GM18502 (cell line): ENCODE results near the gene RHBDF1.

Source experiments
- ATAC-seq: cut with Tn5 transposase; IDR thresholded peaks from one replicate; pipeline ENCODE4 v1.9.1; 2021; ENCODE audit warnings: mild to moderate bottlenecking; ENCODE audit not compliant: unreplicated experiment, poor library complexity

Gene RHBDF1

DNA sequence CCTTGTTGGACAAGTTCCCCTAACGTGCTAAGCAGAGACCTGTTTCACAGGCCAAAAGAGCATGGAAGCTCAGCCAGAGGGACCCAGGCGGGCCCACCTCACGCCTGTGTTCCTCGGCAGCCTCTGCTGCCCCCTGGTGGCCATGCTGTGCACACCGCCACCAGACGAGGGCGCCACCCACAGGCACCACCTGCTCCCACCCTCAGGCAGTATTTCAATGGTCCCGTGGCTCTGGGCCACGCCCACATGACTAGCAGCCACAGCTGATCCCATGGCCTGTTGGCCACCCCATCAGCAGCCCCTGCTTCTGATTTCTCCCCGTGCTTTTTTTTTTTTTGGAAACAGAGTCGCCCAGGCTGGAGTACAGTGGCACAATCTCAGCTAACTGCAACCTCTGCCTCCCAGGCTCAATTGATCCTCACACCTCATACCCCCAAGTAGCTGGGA is 24.5 kb upstream of the RHBDF1 start:
- peak; percentile 79 for ATAC-seq

- no peak for ATAC-seq
These were observed 22.5 kb upstream of the RHBDF1 start for GRCh38 chr16:94918-95265.

DNA sequence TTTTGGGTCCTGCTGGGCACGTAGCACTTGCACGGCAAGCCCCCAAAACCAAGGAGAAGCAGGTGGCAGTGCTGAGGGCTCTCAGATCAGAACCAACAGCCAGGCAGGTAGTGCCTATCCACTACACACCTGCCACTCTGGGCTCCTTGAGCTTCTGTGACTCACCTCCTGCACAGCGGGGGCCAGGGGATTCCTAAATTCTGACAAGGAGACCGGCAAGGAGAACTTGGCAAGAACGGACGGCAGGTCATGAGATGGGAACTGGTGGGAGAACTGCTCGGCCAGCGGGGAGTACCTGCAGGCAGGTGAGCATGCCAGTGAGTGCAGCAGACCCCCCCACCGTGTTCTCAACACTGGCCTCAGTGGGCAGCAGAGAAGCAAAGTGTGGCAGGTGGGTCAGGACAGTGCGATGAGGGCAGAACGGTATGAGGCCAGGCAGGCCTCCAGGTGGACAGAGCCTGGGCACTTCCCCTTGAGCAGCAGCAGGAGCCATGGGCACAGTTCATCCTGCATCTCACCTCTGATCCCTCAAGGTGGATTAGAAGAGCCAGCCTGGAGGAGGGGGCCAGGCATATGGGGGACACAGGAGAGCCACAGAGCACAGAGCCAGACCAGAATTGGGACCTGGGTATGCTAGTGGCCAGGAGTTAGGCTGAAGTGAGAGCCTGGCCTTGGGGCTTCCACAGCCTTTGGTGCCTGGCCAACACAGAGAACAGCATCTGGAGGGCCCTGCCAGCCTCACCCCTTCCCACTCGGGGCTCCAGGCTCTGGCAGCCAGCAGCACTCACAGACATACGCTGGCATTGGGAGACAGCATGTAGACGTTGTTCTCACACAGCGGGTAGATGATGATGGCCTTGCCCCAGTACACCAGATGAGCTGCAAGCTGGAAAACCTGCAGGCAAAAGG is 20.3 kb upstream of the RHBDF1 start:
- ATAC-seq, result no peak

GRCh38 chr16:91484-91883 is 19.1 kb upstream of the RHBDF1 start:
- no peak for ATAC-seq

DNA sequence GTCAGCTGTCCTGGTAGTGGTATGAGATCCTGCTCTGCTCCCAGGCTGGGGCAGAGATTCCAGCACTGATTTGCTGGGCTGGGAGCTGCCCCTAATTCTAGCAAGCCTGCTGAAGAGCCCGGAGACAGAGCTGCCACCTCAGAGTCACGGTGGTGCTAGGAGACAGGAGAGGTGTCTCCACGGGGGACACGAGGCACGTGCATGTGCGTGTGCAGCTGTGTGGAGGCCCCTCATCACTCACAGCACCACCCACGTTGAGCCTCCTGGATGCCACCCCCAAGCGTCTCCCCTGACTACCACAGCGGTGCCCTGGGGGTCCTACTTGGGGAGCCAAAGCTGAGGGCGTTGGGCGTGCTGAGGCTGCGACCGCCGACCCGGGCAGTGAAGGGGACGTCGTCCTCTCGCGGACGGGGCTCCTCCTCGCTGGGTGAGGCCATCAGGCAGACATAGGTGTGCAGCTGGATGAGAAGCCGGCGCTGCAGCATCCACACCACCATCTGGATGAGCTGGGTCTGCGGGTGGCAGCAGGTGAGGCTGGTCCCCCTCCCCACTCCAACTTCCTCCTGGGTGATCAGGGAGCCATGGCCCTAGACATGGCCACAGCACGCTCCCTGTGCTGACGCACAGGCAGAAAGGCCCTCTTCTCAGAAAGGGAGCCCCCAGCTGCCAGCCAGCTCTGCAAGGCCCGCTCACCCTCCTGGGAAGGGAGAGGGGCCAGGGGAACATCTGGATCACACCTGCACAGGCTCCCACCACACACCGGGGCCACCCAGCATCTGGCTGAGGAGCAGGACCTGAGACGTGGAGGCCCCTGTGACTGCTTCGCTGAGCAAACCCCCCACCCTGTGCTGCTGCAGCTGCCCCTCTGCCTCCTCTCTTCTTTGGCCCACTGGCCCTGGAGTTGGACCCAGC is 17.2 kb upstream of the RHBDF1 start:
- ATAC-seq, result no peak

DNA sequence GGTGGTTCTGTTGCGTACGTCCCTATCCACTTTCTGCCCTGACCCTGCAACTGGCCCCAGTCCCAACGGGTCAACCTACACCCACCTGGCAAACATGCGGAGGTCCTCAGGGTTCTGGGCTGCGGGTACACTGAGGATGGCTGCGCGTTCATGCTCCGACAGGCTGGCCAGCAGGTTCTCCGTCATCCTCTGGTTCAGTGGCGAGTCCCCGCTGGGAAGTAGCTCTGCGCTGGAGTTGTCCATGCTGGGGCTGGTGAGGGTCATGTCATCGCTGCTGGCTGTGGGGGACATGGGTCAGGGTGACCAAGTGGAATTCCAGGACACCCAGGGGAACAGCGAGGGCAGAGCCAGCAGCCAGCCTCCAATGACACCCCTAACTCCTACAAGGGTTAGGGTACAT is 16.2 kb upstream of the RHBDF1 start:
- no peak for ATAC-seq

- ATAC-seq, result no peak
These were observed 14.1 kb upstream of the RHBDF1 start for GRCh38 chr16:86483-86952.

GRCh38 chr16:85865-86264 is 13.4 kb upstream of the RHBDF1 start:
- no peak for ATAC-seq

DNA sequence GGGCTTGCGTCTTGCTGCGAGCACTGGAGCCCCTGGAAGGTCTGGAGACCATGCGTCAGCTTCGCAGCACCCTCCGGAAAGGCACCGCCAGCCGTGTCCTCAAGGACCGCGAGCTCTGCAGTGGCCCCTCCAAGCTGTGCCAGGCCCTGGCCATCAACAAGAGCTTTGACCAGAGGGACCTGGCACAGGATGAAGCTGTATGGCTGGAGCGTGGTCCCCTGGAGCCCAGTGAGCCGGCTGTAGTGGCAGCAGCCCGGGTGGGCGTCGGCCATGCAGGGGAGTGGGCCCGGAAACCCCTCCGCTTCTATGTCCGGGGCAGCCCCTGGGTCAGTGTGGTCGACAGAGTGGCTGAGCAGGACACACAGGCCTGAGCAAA is 13.0 kb upstream of the RHBDF1 start:
- no peak for ATAC-seq

GRCh38 chr16:84718-85406 is 12.4 kb upstream of the RHBDF1 start:
- ATAC-seq, result peak; percentile 72

DNA sequence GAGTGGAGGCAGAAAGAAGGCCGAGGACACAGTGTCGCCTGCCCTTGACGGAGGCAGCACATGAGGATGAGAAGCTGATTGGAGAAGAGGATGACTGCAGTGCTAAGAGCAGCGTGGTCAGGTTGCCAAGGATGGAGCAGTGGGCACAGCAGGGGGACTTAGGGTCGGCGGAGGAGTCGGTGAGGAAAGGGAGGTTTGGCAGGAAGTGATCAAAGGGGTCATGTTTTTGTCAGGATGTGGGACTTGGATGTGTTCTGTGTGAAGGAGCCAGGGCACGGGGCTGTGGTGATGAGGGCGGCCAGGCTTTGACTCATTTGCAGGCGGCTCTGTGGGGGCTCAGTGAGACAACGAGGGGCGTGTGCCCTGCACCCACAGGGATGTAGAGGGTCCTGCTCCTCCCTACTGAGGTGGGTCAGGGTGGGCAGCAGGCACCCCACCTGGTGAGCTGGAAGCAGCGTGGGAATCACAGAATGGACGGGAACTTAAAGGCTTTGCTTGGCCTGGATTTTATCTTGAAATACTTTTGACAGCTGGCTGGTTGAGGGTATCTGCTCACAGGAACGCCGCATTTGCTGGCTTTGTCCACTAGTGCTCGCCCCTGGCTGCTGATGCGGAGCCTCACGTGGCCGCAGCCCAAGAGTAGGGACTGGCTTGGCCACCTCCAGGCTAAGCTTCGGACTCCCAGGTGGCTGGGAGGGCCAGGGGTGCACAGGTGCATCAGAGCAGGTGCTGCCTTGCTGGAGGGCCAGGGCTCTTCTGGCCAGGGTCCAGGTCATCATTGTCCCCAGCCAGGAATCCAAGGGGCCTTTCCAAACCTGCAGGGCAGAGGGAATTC is 11.6 kb upstream of the RHBDF1 start:
- ATAC-seq, result no peak

- ATAC-seq, result no peak
These were observed 10.7 kb upstream of the RHBDF1 start for GRCh38 chr16:83060-83603.

DNA sequence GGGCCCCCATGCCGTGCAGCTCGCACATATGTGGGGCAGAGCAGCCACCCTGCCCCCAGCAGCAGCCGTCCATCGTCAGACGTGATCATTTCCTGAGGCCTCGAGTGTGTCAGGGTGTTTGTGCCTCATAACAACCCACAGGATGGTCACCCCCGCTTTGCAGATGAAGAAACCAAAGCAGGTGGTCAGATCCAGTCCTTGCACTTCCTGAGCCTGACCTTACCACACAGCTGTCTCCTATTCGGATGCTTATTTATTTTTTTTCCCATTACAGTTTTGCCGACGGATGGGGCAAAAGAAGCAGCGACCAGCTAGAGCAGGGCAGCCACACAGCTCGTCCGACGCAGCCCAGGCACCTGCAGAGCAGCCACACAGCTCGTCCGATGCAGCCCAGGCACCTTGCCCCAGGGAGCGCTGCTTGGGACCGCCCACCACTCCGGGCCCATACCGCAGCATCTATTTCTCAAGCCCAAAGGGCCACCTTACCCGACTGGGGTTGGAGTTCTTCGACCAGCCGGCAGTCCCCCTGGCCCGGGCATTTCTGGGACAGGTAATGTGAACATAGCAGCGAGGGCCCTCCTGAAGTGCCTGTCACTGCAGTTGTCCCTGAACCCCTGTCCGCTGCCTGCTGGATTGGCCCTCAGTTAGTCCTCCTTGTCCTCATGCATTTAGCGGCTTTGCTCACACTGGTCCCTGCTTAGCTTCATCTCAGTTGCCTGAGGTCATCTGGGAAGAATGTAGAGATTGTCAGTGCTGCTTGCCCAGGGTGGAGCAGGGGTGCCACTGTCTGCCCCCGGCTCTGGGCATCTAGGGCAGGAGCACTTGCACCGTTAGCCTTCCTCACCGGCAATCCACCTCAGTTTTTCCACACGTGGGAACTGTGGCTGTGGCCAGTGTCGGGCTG is 7.0 kb upstream of the RHBDF1 start:
- ATAC-seq, result no peak

DNA sequence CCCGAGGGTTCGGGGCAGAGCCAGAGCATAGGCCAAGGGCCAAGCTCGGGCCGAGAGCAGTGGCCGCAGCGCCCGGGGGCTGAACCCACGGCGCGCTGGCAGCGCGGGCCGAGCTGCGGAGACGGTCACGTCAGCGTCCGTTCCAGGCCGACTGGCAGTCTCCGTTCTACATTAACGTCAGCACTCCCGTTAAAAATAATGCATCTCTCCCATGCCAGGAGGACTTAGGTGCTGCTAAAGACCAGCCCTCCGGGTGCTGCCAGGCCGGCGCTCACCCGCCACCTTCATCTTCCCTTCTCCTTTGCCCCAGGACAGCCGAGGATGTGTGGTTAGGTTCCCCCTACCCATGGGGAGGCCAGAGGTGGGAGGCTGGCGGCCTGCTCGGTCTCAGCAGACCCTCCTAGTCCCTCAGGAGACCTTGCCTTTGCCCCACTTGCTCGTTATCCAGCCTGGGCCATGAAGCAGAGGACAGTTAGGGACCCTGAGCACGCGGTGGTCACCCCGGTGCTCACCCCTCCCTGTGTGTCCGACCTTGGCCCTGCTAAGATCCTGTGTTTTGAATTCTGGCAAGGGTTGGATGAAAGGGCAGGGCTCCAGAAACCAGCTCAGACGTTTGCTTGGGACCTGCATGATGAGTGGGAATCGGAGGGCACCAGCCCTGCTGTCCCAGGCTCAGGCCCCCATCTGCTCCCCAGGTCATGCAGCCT is 6.2 kb upstream of the RHBDF1 start:
- peak; percentile 29 for ATAC-seq

DNA sequence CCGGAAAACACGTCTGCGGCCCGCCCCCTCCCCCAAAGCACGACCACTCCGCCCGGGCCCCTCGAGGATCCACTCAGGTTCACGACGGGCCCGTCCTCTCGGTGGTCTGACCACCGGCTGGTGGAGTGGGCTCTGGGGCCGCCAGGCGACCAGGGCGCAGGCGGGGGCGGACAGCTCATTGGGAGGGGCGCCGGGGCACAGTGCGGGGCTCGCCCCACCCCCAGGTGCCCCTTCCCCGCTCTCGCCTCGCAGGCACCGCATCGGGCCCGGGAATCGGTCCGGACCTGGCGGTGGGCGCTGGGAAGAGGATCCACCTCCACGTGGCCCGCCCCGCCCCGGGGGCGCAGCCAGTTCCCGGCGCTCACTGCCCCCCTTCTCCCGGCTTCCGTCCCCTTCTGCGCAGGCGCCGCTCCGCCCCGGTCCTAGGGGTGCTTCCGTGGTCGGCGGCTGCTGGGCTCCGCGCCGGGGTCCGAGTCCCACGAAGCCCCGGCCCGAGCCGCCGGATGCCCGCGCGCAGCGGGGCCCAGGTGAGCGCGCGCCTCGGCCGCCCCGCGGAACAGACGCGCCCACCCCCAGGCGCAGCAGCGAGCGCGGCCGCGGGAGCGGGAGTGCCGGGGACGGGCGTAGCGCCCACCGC is 5.5 kb upstream of the RHBDF1 start, which contains the start of gene MPG:
Gene MPG (plus strand): TSS at position 419 of the 637 bp plus-strand sequence. CDS start 85 bp downstream, at position 504.
- peak; percentile 71 for ATAC-seq

DNA sequence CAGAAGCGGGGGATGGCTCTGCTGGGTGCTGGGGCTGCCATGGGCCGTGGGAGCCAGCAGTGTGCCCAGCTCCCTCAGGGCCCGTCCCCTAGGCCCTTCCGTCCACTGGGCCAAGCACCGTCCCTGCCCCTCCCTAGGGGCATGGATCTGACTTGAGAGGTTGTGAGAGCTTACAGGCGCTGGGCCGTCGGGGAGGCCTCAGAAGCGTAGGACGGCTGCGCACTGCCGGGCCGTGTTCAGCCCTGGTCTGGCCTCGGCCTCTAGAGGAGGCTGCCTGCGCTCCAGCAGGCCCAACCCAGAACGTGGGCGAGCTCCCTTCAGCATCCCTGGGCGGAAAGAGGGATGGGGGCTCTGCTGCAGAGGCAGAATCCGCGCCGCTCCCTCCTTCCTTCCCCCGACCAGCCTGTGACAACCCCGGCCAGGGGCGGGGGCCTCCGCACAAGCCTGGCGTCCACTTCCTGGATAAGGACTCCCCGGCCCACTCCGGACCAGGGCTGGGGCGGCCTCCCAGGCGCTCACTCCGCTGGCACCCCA is 4.9 kb upstream of the RHBDF1 start:
- ATAC-seq, result peak; percentile 26
